Heart right ventricle (tissue), 16 donors: Measurements from ENCODE around the gene CPN2. TPM values are rescaled to one million over a fixed set of nuclear protein-coding genes. Genes with fewer than 3 reads are reported as not detected.

ENCODE experiments used
- ATAC-seq, 8 donors: fragments of 200-7000 bp; cut with Tn5 transposase; one replicate each; pipeline ENCODE4 v1.9.1; 2020; ENCODE audit warnings: mild to moderate bottlenecking in 8 of 8, moderate library complexity in 8 of 8, moderate number of reproducible peaks in 1 of 8
- DNase-seq, 2 donors: peaks; one replicate each; pipeline ENCODE4 v3.0.0-alpha.2; 2020
- H3K27ac ChIP-seq, 10 donors: fragments of 200-600 bp; sonication (generic) in 2 of 10; one replicate each; pipeline versions ENCODE4 v1.5.0 to v1.8.0; 2020 to 2022; ENCODE audit warnings: mild to moderate bottlenecking in 3 of 10
- H3K27me3 ChIP-seq, 7 donors: fragments of 200-600 bp; one replicate each; pipeline ENCODE4 v1.8.0; 2021 to 2022; ENCODE audit warnings: mild to moderate bottlenecking in 2 of 7
- H3K36me3 ChIP-seq, 9 donors: fragments of 200-600 bp; sonication (generic) in 1 of 9; one replicate each; pipeline versions ENCODE4 v1.5.0 to v1.8.0; 2020 to 2022; ENCODE audit warnings: mild to moderate bottlenecking in 2 of 9
- H3K4me1 ChIP-seq, 9 donors: fragments of 200-600 bp; sonication (generic) in 1 of 9; one replicate each; pipeline versions ENCODE4 v1.5.0 to v1.8.0; 2020 to 2022; ENCODE audit warnings: mild to moderate bottlenecking in 4 of 9
- H3K4me3 ChIP-seq, 10 donors: fragments of 200-600 bp; sonication (generic) in 2 of 10; one replicate each; pipeline versions ENCODE4 v1.5.0 to v1.8.0; 2020 to 2022; ENCODE audit warnings: mild to moderate bottlenecking in 7 of 10, moderate library complexity in 2 of 10
- H3K9me3 ChIP-seq, 11 donors: fragments of 200-600 bp in 10 of 11; sonication (generic) in 2 of 11; one replicate each; pipeline versions ENCODE4 v1.5.0 to v1.8.0; 2013 to 2022; ENCODE audit warnings: mild to moderate bottlenecking in 2 of 11, control low read depth in 1 of 11, moderate library complexity in 1 of 11
- CTCF ChIP-seq, 9 donors: fragments of 200-600 bp; sonication (generic) in 2 of 9; IDR thresholded peaks; one replicate each; pipeline versions ENCODE4 v1.5.0 to v1.8.0; 2021 to 2022; ENCODE audit warnings: antibody characterized with exemption in 9 of 9, mild to moderate bottlenecking in 5 of 9, moderate library complexity in 1 of 9
- WGBS, 2 donors: extraction: QIAGEN DNeasy Blood & Tissue Kit; methylation state at CpG; one replicate each; pipeline ENCODE4 v1.1.7; 2013; ENCODE audit warnings: inconsistent platforms in 1 of 2; 5-methylcytosine and 5-hydroxymethylcytosine counted together
- intact Hi-C, 10 donors: fragments of 100-400 bp; cut with DNase I; formaldehyde crosslinking; loops; one replicate each; pipeline versions ENCODE4 v1.11.1 to v1.14.2; 2022
- polyA plus RNA-seq, 2 donors: library from polyadenylated mRNA; stranded (reverse); fragments of 200-250 nt; gene quantifications; one replicate each; pipeline ENCODE4 v1.2.3, GENCODE V29; 2013
- total RNA-seq, 10 donors: library from RNA; stranded (reverse); fragmentation: NEBNext Ultra II Directional in 3 of 10; extraction: Animal tissue kit (Norgen Biotek cat#: 25700) in 3 of 10; gene quantifications; one replicate each; pipeline versions ENCODE4 v1.2.1 to v1.2.4, GENCODE V29; 2021 to 2023
- donor health status: Arrhythmogenic right ventricular cardiomyopathy.
- donor health status: ischemic (EF 13 %, LVEDD 7.1; RV severe dilation, severe dysfunction).
- donor health status: healthy with polysubstance abuse.
- donor health status: DM: no; HTN: yes; CAD: no.
- donor health status: DM: no; HTN: no; CAD: no.
- donor health status: ischemic (EF 25% LVEDD 6.9; RV normal size, moderate dysfunction).
- donor health status: ischemic (EF 25% LVEDD 5.7; RV mildly dilated, moderate dysfunction).
- donor health status: healthy.
- donor health status: DM: yes; HTN: yes; CAD: no.
- donor health status: Ischemic cardiomyopathy.
- donor health status: ischemic (EF 35%, LVEDD 5.7; RV mildly dilated, moderate dysfunction).
- donor health status: nonischemic (EF 11% LVEDD 7.7; RV severe dilation, severe dysfunction).
- donor health status: DM: yes; HTN: yes; CAD: no.
- donor health status: PGD.
- donor health status: ischemic (EF 29% LVEDD 5.4; RV normal size, mild dysfunction).
- donor health status: nonischemic (EF 23%, LVEDD 6.1; RV moderate dilation, normal function).

Gene CPN2
- total and polyA plus RNA-seq, 12 donors = 0.12 to 4.5 (median 1.5) TPM

DNA sequence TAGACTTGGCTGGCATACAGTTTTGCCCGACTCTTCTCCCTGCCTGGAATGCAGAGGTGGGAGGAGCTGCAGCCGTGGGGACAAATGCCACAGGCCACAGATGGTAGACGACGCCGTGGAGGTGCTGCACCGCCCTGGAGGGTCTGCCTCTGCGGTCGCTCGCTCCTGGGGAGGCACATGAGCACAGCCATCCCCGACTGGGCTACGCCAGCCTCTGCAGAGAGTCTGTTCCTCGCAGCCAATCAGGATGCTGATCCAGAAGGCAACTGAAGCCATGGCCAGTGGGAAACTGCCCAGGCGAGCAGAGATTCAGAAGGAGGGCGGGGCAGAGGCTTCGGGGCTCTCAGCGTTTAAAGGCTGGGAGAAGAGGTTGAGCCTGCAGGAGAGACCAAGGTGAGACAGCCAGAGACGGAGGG is 30.3 kb upstream of the CPN2 start:
- peaks cover 0 to 67% (median 22%) of the 10 kb centered on the region in 7 donors for H3K27me3 ChIP-seq
- no peak for TF ChIP-seq CTCF (IDR thresholded peaks at IDR 0.05)
- H3K9me3 ChIP-seq = no peaks in the 10 kb centered on the region
- intact Hi-C loops = no loop called here
- no peaks in the 10 kb centered on the region for H3K4me1 ChIP-seq
- no peak overlapping the region for H3K4me3 ChIP-seq
- H3K36me3 ChIP-seq = no peaks in the 10 kb centered on the region
- 49 to 54% methylated on average over 17 of the region's 17 CpGs for WGBS, 2 donors
- no peak overlapping the region for H3K27ac ChIP-seq
- no peak for DNase-seq
- ATAC-seq = no peak

- DNase-seq = no peak
- WGBS, 2 donors = 81 to 86% methylated on average over 7 of the region's 7 CpGs
Measured at GRCh38 chr3:194380326-194380725, 29.2 kb upstream of the CPN2 start.

GRCh38 chr3:194379651-194380050 is 28.5 kb upstream of the CPN2 start:
- DNase-seq (no peak), ATAC-seq (no peak)
- Histone ChIP-seq H3K4me3 (no peak overlapping the region), H3K36me3 (no peaks in the 10 kb centered on the region), H3K27me3 (peaks cover 0 to 60% (median 15%) of the 10 kb centered on the region in 7 donors), H3K9me3 (no peaks in the 10 kb centered on the region), H3K4me1 (peaks cover 0 to 3% (median 0%) of the 10 kb centered on the region in 9 donors), H3K27ac (no peak overlapping the region)
- intact Hi-C loops = no loop called here
- no peak for TF ChIP-seq CTCF (IDR thresholded peaks at IDR 0.05)
- WGBS, 2 donors = 84 to 88% methylated on average over 9 of the region's 9 CpGs

More at GRCh38 chr3:194380326-194380725, 29.2 kb upstream of the CPN2 start:
- H3K27ac ChIP-seq = no peak overlapping the region
- intact Hi-C loops = no loop called here
- peaks cover 0 to 61% (median 22%) of the 10 kb centered on the region in 7 donors for H3K27me3 ChIP-seq
- no peak for ATAC-seq
- H3K36me3 ChIP-seq = no peaks in the 10 kb centered on the region
- peaks cover 0 to 3% (median 0%) of the 10 kb centered on the region in 9 donors for H3K4me1 ChIP-seq
- H3K4me3 ChIP-seq = no peak overlapping the region
- no peaks in the 10 kb centered on the region for H3K9me3 ChIP-seq
- no peak for TF ChIP-seq CTCF (IDR thresholded peaks at IDR 0.05)

DNA sequence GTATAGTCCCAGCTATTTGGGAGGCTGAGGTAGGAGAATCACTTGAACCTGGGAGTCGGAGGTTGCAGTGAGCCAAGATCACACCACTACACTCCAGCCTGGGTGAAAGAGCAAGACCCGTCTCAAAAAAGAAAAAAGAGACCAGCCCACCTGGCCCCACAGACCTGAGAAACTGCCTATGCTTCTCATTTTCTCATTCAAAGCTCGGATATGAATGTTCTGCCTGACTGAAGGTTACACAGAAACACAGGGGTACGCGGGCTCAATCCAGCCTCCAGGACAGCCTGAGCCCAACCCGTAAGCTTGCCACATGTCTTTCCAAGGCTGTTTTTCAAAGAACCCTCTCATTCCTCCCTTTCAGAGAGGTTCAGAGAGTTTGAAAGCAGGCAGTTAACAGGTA is 28.1 kb upstream of the CPN2 start:
- H3K27ac ChIP-seq = no peak overlapping the region
- ATAC-seq (no peak), DNase-seq (no peak)
- H3K4me1 ChIP-seq = peaks cover 0 to 3% (median 0%) of the 10 kb centered on the region in 9 donors
- intact Hi-C loops = no loop called here
- 91 to 96% methylated on average over 6 of the region's 6 CpGs for WGBS, 2 donors
- H3K27me3 ChIP-seq = peaks cover 0 to 56% (median 14%) of the 10 kb centered on the region in 7 donors
- H3K9me3 ChIP-seq = no peaks in the 10 kb centered on the region
- no peak overlapping the region for H3K4me3 ChIP-seq
- TF ChIP-seq CTCF (IDR thresholded peaks at IDR 0.05) = no peak
- H3K36me3 ChIP-seq = no peaks in the 10 kb centered on the region
